NCI-H345 (cell line): Measurements from ENCODE around the gene LCE7A.

Experiments used
- DNase-seq: peaks from one replicate; lab custom pipeline; 2025; lab: John Stamatoyannopoulos, UW

LCE7A gene

GRCh38 chr1:152880316-152880715, 20.5 kb downstream of the LCE7A start:
- DNase-seq: no peak

GRCh38 chr1:152880907-152881306, 21.1 kb downstream of the LCE7A start:
- no peak for DNase-seq

DNA sequence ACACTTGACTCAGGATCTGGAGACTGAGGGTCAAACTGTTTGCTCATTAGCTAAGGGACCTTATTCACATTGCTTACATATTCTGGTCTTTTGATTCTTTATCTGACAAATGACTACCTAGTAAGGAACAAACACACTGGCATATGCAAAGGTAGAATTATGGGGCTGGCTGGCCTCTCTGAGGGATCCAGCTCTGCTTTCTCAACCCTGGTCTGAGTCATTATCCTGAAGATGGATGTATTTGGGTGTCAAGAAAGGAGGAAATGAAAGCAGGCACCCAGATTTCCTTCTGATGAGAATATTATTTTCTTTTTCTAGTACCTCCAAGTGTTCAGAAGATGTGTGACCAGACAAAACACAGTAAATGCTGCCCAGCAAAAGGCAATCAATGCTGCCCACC, 24.3 kb downstream of the LCE7A start:
- no peak for DNase-seq

- no peak for DNase-seq
Observed at GRCh38 chr1:152884506-152884905, 24.7 kb downstream of the LCE7A start.

DNA sequence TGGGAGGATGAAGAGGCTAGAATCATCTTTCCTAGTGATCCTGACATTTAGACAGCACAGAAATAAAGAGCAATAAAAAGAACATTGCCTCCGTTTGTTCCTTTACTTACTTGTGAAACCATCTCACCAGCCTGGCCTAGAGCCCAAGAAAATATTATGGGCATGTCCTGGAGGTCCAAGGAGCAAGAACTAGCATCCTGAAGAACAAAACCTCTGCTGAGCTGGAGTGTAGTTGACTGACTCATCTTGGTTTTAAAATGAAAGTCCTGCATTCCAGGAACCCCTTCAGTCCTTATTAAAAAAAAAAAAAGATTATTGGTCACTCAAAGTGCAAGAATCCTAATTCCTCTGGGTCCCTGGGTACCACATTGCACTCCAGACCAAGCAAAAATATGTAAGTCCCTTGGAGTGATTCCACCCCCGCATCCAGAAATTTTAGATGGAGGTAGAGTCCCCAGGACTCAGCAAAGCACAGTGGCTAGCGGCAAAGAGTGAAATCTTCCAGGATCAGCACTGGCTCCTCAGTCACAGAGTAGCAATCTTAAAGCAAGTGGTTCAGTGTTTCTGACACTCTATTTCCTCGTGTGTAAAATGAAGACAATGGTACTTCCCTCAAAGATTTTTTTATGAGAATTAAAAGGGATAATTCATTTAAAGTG, 25.3 kb downstream of the LCE7A start:
- no peak for DNase-seq

DNA sequence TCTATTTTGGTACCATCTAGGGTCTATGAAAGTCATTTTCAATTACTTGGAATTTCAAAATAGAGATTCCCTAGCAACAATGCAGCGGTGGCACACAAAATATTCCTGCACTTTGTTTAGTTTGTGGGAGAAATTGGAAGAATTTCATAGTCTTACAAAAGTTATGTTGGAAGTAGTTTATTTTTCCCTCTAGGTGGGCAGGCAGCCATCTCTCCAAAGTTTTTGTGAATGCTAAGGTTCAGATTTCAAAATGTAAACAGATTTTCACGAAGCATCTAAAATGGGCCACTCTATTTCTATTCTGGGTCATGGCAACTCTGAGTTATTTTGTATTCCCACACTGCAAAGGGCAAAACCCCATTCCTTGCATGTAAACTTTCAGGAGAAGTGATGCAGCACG, 26.3 kb downstream of the LCE7A start:
- no peak for DNase-seq

DNA sequence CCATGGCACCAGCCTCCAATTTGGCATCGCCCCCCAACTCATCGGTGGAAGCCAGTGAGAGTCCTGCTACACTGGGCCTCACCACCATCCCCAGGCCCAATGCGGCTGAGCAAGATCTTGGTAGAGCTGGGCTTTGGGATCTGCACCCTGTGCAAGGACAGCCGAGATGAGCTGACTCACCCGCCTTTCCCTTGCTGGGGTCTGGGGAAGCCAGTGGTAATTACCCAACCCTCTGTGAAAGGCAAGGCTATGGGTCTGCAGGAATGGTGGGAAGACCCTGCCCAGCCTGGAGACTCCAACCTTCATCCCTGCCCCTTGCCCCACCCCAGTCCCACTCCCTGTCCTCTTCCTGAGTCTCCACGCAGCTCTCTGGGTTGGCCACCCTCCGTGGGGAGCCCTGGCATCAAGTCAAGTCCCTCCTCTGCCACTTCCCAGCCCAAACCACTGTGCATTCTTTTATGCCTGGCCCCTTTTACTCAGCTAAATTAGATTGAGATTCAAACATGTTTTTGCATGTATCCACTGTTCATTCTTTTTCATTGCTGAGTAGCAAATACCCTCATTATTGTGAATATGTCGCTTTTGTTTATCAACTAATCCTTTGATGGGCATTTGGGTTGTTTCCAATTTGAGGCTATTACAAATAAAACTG, 27.1 kb downstream of the LCE7A start:
- no peak for DNase-seq

- DNase-seq: no peak
Observed at GRCh38 chr1:152888126-152888525, 28.3 kb downstream of the LCE7A start.

DNA sequence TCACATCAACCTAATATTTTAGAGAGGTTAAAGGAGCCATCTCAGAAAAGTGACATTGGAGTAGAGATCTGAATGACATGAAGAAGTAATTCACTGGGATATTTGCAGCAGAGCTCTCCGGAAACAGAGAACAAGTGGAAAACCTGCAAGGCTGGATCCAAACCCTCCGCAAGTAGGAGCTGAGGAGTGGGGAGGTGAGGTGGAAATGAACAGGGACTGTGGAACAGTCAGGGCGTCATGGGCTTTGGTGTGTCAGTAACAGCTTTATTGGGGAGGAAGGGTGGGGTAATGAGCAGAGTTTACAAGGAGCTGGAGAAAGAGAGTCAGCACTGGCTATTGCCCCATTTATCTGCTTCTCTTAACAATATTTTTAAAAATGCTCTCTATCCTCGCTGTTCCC, 39.2 kb downstream of the LCE7A start:
- no peak for DNase-seq

DNA sequence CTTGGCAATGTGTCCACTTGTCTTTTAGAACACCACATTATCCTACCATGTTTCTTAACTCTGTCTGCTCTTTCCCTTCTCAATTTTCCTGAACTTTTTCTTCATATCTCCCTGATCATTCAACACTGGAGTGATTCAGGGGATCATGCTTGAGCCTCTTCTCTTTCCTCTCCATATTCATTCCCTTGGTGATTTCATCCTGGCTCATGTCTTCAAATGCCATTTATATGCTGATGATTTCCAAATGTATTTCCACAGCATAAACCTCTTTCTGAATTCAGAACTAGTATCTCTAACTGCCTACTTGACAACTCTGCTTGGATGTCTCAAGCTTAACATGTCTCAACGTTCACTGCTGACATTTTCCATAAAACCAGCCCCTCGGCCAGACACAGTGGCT, 40.1 kb downstream of the LCE7A start:
- DNase-seq: no peak

DNA sequence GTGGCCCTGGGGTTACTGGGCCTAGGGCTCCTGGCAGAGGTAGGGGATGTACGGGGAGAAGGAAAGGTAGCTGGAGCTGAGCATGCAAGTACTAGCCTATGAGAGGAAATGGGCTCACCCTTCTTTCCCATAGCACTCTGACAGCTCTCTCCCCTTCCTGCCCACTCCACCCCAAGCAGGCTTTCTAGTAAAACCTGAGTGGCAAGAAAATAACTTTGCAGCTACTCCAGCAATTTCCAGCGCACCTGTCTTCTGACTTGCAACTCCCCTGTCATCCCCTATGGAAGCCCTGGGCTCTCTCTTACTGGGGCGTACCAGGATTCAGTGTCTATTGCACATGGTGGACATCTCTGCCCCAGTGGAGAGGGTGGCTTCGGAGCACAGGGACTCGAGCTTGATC, 41.8 kb downstream of the LCE7A start:
- DNase-seq: no peak

GRCh38 chr1:152902636-152903035, 42.8 kb downstream of the LCE7A start:
- DNase-seq: no peak

DNA sequence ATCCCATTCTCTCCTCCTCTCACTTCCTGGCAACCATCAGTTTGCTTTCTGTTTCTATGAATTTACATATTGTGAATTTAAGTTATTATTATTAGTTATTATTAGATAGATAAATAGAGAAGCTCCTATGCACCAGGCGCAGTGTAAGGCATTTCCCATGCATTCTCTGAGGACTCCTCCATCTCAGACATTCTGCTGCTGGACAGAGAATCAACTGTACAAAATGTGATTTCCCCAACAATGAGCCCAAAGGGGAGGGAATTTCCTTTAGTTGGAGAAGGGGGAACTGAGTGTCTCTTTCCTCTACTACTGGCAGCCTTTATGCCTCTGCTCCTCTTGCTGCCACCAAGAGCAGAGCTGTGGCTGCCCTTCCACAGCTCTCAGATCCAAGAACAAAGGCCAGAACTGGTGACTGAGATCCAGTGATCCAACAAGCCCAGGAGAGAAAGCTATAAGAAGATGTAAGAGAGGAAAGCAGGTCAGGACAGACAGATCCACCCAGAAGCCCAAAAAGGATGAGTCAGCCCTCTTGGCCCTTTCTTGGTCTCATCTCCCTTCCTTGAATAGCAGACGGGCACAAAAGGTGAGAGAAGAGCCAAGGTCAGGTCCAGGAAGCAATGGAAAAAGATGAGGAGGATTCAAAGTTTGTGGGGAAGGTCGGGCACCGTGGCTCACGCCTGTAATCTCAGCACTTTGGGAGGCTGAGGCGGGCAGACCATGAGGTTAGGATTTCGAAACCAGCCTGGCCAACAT, 45.1 kb downstream of the LCE7A start:
- no peak for DNase-seq

GRCh38 chr1:152906023-152906565, 46.3 kb downstream of the LCE7A start:
- no peak for DNase-seq

- no peak for DNase-seq
Observed at GRCh38 chr1:152907686-152908601, 48.1 kb downstream of the LCE7A start, which contains the start of gene IVL. Gene IVL (plus strand): TSS chr1:152908546. CDS start chr1:152909798, 1,252 bp downstream.

- no peak for DNase-seq
Observed at GRCh38 chr1:152909206-152909605, 49.4 kb downstream of the LCE7A start.
